GM12873 (cell line): ENCODE results near the gene FBXL7.

ENCODE experiments used
- CTCF ChIP-seq: IDR thresholded peaks from 2 replicates; pipeline ENCODE4 v1.5.1; 2012; ENCODE audit warnings: low read depth, mild to moderate bottlenecking, moderate library complexity, low read length, control low read depth; ENCODE audit not compliant: insufficient read depth; ENCODE audit errors: missing control alignments

The FBXL7 gene

GRCh38 chr5:15937708-15938107 lies 437.7 kb downstream of the FBXL7 start:
- no peak for TF ChIP-seq CTCF

- TF ChIP-seq CTCF, result no peak
Measured at GRCh38 chr5:15938186-15938585, 438.2 kb downstream of the FBXL7 start.

GRCh38 chr5:15938961-15939360 lies 439.0 kb downstream of the FBXL7 start:
- TF ChIP-seq CTCF, result no peak

DNA sequence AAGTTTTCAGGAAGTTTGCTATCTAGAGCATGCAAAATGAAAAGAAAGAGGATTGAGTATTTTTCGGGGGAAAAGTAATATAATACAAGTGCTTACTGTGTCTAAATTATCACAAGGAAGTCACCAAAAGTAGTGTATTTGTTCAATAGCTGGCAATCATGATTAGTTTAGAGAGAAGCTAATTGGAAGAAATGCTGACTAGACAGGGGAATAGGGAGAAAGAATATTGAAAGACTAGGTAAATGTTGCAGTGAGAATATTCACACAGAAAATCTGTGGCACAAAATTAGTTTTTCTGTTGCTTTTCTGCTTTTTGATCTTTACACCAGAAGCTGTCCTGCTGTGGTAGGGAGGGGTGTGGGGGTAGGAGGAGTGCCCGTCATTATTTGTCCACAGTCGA lies 440.9 kb downstream of the FBXL7 start:
- TF ChIP-seq CTCF, result no peak

- no peak for TF ChIP-seq CTCF
Measured at GRCh38 chr5:15943487-15943886, 443.5 kb downstream of the FBXL7 start.

DNA sequence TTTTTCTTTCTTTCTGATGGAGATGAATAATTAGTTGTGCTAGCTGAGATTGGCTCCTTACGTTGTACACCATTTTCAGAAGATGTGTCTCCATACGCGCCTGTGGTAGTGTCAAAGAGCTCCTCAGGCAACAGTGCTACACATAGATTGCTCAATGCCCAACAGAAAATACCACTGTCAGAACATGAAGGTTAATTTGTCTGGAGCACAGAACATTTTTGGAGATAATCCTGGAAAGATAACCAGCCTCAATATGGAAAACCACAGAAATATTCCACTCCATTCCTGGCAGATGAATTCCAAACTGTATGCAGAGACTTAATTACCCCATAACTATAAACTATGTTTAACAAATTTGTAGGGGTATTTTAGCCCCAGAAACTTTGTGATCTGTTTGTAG lies 446.0 kb downstream of the FBXL7 start:
- no peak for TF ChIP-seq CTCF

DNA sequence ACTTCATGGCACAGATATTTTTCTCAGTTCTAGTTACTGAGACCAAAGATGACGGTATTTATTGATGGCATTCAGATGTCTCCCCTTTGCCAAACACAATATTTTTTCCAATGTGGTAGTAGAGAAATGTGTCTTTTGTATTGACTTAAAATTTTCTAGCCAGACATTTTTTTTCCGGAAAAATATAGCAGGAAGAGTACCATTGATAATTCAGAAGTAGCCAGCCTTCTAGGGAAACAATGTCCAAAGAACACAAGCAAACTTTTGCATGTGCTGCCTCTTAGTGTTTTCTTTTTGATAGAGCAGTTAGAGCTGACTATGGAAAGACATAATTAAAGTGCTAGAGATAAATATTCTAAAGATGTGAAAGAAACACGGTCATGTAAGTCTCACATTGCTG lies 448.2 kb downstream of the FBXL7 start:
- no peak for TF ChIP-seq CTCF

DNA sequence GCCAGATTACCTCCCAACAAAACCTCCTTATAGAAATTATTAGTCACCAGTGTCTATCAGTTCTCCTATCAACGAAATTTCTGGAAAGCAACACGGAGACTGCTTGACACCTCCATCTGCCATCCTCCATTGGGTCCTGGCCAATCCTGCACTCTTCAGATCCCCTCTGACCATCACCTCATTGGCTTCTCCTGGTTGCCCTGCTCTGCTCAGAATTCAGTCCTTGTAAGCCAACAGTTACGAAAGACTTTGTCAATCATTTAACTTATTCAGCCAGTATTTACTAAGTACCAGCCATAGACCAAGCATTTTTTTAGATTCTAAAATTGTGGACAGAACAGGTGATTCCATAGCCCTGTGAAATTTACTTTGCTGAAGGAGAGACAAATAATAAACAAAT lies 451.1 kb downstream of the FBXL7 start:
- no peak for TF ChIP-seq CTCF
